Measurements from ENCODE around the gene AK1.
"Not testable (repeated sequence)": the region's sequence is repeated elsewhere in the genome, so short reads cannot be mapped to it uniquely, and the experiment has no call there.

The AK1 gene

GRCh38 chr9:127845619-127846018 is 31.9 kb downstream of the AK1 start:
- DNase-seq, result not testable (repeated sequence)

GRCh38 chr9:127844821-127845359 is 32.6 kb downstream of the AK1 start:
- DNase-seq, result no peak

- DNase-seq, result no peak
Observed at GRCh38 chr9:127841087-127841835, 36.2 kb downstream of the AK1 start.

- no peak for DNase-seq
Observed at GRCh38 chr9:127838375-127839078, 38.9 kb downstream of the AK1 start.

GRCh38 chr9:127837346-127837745 is 40.1 kb downstream of the AK1 start:
- no peak for DNase-seq

- not testable (repeated sequence) for DNase-seq
Observed at GRCh38 chr9:127836561-127836960, 40.9 kb downstream of the AK1 start.

- no peak for DNase-seq
Observed at GRCh38 chr9:127835991-127836516, 41.4 kb downstream of the AK1 start.

GRCh38 chr9:127833555-127833954 is 43.9 kb downstream of the AK1 start:
- DNase-seq, result no peak

- no peak for DNase-seq
Observed at GRCh38 chr9:127832248-127832647, 45.2 kb downstream of the AK1 start.

GRCh38 chr9:127829205-127829906 is 48.1 kb downstream of the AK1 start:
- DNase-seq, result no peak

- peak; percentile 87 for DNase-seq
Observed at GRCh38 chr9:127828262-127829031, 49.0 kb downstream of the AK1 start.

- no peak for DNase-seq
Observed at GRCh38 chr9:127826253-127826913, 51.1 kb downstream of the AK1 start.

- no peak for DNase-seq
Observed at GRCh38 chr9:127825319-127826051, 52.0 kb downstream of the AK1 start.

GRCh38 chr9:127822108-127822507 is 55.4 kb downstream of the AK1 start:
- DNase-seq, result no peak

- DNase-seq, result no peak
Observed at GRCh38 chr9:127818574-127818973, 58.9 kb downstream of the AK1 start.

- DNase-seq, result no peak
Observed at GRCh38 chr9:127817881-127818434, 59.5 kb downstream of the AK1 start.

- DNase-seq, result no peak
Observed at GRCh38 chr9:127816728-127817127, 60.7 kb downstream of the AK1 start.

All from DMS53 (cell line).